IMR-90 (cell line): ENCODE results near the gene OGFOD1. TPM values are rescaled to one million over a fixed set of nuclear protein-coding genes. Genes with fewer than 3 reads are reported as not detected.

ENCODE experiments used
- ATAC-seq: fragments of 200-7000 bp; cut with Tn5 transposase; 2 replicates; pipeline ENCODE4 v1.9.1; 2020; ENCODE audit warnings: low read depth, mild to moderate bottlenecking, moderate library complexity
- BruUV-seq: library from RNA; stranded (reverse); fragments of 400-500 nt; replicated peaks from 2 replicates; lab custom pipeline; 2021; lab: Mats Ljungman, UMichigan
- CTCF ChIA-PET: fragments of 300-600 bp; formaldehyde crosslinking; extraction: SDS; loops from one replicate; lab custom pipeline; 2021; ENCODE audit warnings: antibody characterized with exemption; lab: Yijun Ruan, JAX
- POLR2A ChIA-PET: fragments of 300-600 bp; sonication (Branson Sonifier 250); formaldehyde crosslinking; loops from one replicate; lab custom pipeline; 2022; ENCODE audit warnings: antibody characterized with exemption; ENCODE audit not compliant: unreplicated experiment; lab: Charles Lee
- DNase-seq: peaks from one replicate; pipeline ENCODE4 v3.0.0; 2013
- H2AFZ ChIP-seq: replicated peaks from 2 replicates; pipeline ENCODE3; 2013; ENCODE audit warnings: low read length, mild to moderate bottlenecking; ENCODE audit not compliant: poor library complexity
- H2AK5ac ChIP-seq: 2 replicates; pipeline ENCODE4 v1.6.1; 2013; ENCODE audit warnings: low read depth, low read length, inconsistent platforms
- H2AK9ac ChIP-seq: replicated peaks from 2 replicates; pipeline ENCODE3; 2013; ENCODE audit warnings: mild to moderate bottlenecking, low read depth, low read length, moderate library complexity; ENCODE audit not compliant: poor library complexity
- H2BK120ac ChIP-seq: 2 replicates; pipeline ENCODE4 v1.6.1; 2013; ENCODE audit warnings: low read depth, low read length, inconsistent platforms
- H2BK15ac ChIP-seq: 3 replicates; pipeline ENCODE4 v1.6.1; 2013; ENCODE audit warnings: low read depth, low read length, inconsistent platforms
- H2BK20ac ChIP-seq: 2 replicates; pipeline ENCODE4 v1.6.1; 2013; ENCODE audit warnings: low read depth, mild to moderate bottlenecking, inconsistent platforms, low read length, moderate library complexity
- H2BK5ac ChIP-seq: 2 replicates; pipeline ENCODE4 v1.6.1; 2013; ENCODE audit warnings: mild to moderate bottlenecking, low read depth, low read length, inconsistent platforms; ENCODE audit not compliant: poor library complexity, severe bottlenecking
- H3K14ac ChIP-seq: replicated peaks from 2 replicates; pipeline ENCODE4 v1.6.1; 2013; ENCODE audit warnings: low read depth, low read length, inconsistent platforms
- H3K18ac ChIP-seq: 2 replicates; pipeline ENCODE4 v1.6.1; 2013; ENCODE audit warnings: low read depth, low read length, control low read depth
- H3K23ac ChIP-seq: 2 replicates; pipeline ENCODE4 v1.6.1; 2013; ENCODE audit warnings: low read depth, low read length, inconsistent platforms
- H3K27ac ChIP-seq: 2 replicates; pipeline ENCODE4 v1.5.1; 2013; ENCODE audit warnings: mild to moderate bottlenecking, control low read depth, low read length; ENCODE audit not compliant: insufficient read depth
- H3K27me3 ChIP-seq: 2 replicates; pipeline ENCODE4 v1.6.1; 2013; ENCODE audit warnings: low read length; ENCODE audit not compliant: control insufficient read depth, insufficient read depth
- H3K36me3 ChIP-seq: 2 replicates; pipeline ENCODE4 v1.6.1; 2013; ENCODE audit warnings: low read length, mixed read lengths; ENCODE audit not compliant: control insufficient read depth, insufficient read depth
- H3K4ac ChIP-seq: 2 replicates; pipeline ENCODE4 v1.6.1; 2013; ENCODE audit warnings: low read depth, low read length, inconsistent platforms
- H3K4me1 ChIP-seq: 2 replicates; pipeline ENCODE4 v1.6.1; 2013; ENCODE audit warnings: low read length, mixed read lengths; ENCODE audit not compliant: control insufficient read depth, insufficient read depth
- H3K4me2 ChIP-seq: 2 replicates; pipeline ENCODE4 v1.6.1; 2013; ENCODE audit warnings: low read depth, mild to moderate bottlenecking, control low read depth, low read length, moderate library complexity
- H3K4me3 ChIP-seq: 2 replicates; pipeline ENCODE4 v1.5.1; 2013; ENCODE audit warnings: low read depth, mild to moderate bottlenecking, control low read depth, low read length, moderate library complexity; ENCODE audit not compliant: insufficient read depth
- H3K56ac ChIP-seq: 2 replicates; pipeline ENCODE4 v1.6.1; 2013; ENCODE audit warnings: low read length, inconsistent platforms; ENCODE audit not compliant: insufficient read depth; ENCODE audit errors: extremely low read depth
- H3K79me1 ChIP-seq, 2 experiments: 2 replicates each; pipeline ENCODE4 v1.6.1; 2013; ENCODE audit warnings: low read length in 2 of 2, inconsistent platforms in 1 of 2, low read depth in 1 of 2
- H3K9ac ChIP-seq: 2 replicates; pipeline ENCODE4 v1.6.1; 2013; ENCODE audit warnings: low read depth, low read length, control low read depth
- H3K9me1 ChIP-seq: 2 replicates; pipeline ENCODE4 v1.6.1; 2013; ENCODE audit warnings: low read length, inconsistent platforms; ENCODE audit not compliant: insufficient read depth
- H3K9me3 ChIP-seq: 2 replicates; pipeline ENCODE4 v1.6.1; 2013; ENCODE audit warnings: low read length; ENCODE audit not compliant: control insufficient read depth, insufficient read depth
- H4K20me1 ChIP-seq: 2 replicates; pipeline ENCODE4 v1.6.1; 2013; ENCODE audit warnings: low read length, inconsistent platforms; ENCODE audit not compliant: insufficient read depth
- H4K5ac ChIP-seq: 2 replicates; pipeline ENCODE4 v1.6.1; 2013; ENCODE audit warnings: mild to moderate bottlenecking, low read depth, low read length, control low read depth
- H4K8ac ChIP-seq, 2 experiments: 2 replicates each; pipeline ENCODE4 v1.6.1; 2013; ENCODE audit warnings: low read depth in 2 of 2, low read length in 2 of 2, control low read depth in 1 of 2, inconsistent platforms in 1 of 2
- H4K91ac ChIP-seq: 2 replicates; pipeline ENCODE4 v1.6.1; 2013; ENCODE audit warnings: low read depth, low read length, inconsistent platforms; ENCODE audit not compliant: insufficient read depth
- CEBPB ChIP-seq: IDR thresholded peaks from 2 replicates; pipeline ENCODE4 v1.6.1; 2012; ENCODE audit warnings: low read depth, low read length, improper control_type of control experiment
- CHD1 ChIP-seq: IDR thresholded peaks from 2 replicates; pipeline ENCODE4 v1.6.1; 2012; ENCODE audit warnings: low read depth, low read length, improper control_type of control experiment
- FOS ChIP-seq: fragments of 150-350 bp; IDR thresholded peaks from 2 replicates; pipeline ENCODE4 v1.6.1; 2016; ENCODE audit warnings: low read depth, low read length
- MAZ ChIP-seq: IDR thresholded peaks from 2 replicates; pipeline ENCODE4 v1.6.1; 2012; ENCODE audit warnings: low read depth, mild to moderate bottlenecking, low read length, improper control_type of control experiment, moderate library complexity, borderline replicate concordance
- NFE2L2 ChIP-seq: fragments of 150-350 bp; IDR thresholded peaks from 2 replicates; pipeline ENCODE4 v1.6.1; 2016; ENCODE audit warnings: low read depth, mild to moderate bottlenecking, low read length
- POLR2A ChIP-seq: IDR thresholded peaks from 2 replicates; pipeline ENCODE4 v1.6.1; 2012; ENCODE audit warnings: mild to moderate bottlenecking, low read depth, low read length
- RCOR1 ChIP-seq: IDR thresholded peaks from 2 replicates; pipeline ENCODE4 v1.6.1; 2012; ENCODE audit warnings: mild to moderate bottlenecking, low read length, improper control_type of control experiment; ENCODE audit not compliant: insufficient replicate concordance
- WGBS, 2 experiments: methylation state at CpG; one replicate each; pipeline versions ENCODE4 v1.1.5 to v1.1.7; 2013; ENCODE audit warnings: missing lambda C conversion rate in 2 of 2; ENCODE audit not compliant: insufficient read length in 1 of 2; ENCODE audit errors: extremely low coverage in 2 of 2; 5-methylcytosine and 5-hydroxymethylcytosine counted together
- dilution Hi-C: fragments of 300-500 bp; cut with HindIII; formaldehyde crosslinking; loops from one replicate; pipeline ENCODE4 v1.14.3; 2018; ENCODE audit warnings: low sequenced_read_pairs; ENCODE audit not compliant: unreplicated experiment
- in situ Hi-C: fragments of 300-500 bp; cut with MboI; formaldehyde crosslinking; loops from 3 replicates; pipeline ENCODE4 v1.14.3; 2019; ENCODE audit warnings: low sequenced_read_pairs, inconsistent platforms, mixed read lengths
- intact Hi-C: fragments of 100-400 bp; cut with micrococcal nuclease; formaldehyde crosslinking; loops from 2 replicates; pipeline ENCODE4 v1.10.0; 2022
- polyA plus RNA-seq, 3 experiments: library from polyadenylated mRNA; depleted of rRNA; stranded (reverse); fragments of >200 nt; gene quantifications; 2 replicates each; pipeline ENCODE4 v1.2.3, GENCODE V29; 2012; ENCODE audit warnings: low replicate concordance in 1 of 3
- total RNA-seq: library from RNA; depleted of rRNA; stranded (reverse); fragments of >200 nt; gene quantifications from 2 replicates; pipeline ENCODE4 v1.2.3, GENCODE V29; 2012

Gene OGFOD1
- total and polyA plus RNA-seq, 2 of the 4 experiments (the other 2 are of a cell fraction) = 43.5 to 103 TPM

DNA sequence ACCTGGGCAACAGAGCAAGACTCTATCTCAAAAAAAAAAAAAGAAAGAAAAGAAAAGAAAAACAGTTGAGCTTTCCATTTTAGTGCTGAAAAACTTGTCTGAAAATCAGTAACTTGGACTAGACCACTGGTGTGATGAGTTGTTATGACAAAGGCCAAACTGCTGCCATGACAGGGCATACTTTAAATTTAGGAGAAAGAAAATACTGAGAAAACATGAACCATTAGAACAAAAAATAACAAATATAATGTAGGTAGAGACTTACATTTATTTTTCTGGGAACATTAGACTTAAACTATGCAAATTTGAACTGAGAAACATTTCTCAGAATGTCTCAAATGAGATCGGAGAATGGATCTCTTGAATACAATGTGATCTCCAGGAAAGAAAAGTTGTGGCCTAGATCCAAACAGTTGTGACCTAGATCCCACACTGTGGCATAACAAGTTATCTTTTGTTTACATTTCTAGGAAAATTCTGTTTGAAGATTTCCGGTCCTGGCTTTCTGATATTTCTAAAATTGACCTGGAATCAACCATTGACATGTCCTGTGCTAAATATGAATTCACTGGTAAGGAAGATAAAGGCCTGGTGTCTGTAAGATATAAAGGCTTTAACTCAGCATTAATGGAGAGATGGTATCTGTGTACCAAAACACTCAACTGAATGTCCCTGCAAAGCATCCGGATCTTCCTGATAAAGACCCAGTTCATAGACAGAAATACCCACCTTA lies 10.9 kb downstream of the OGFOD1 start:
- Histone ChIP-seq H2AFZ (no peak overlapping the region), H3K56ac (no peak overlapping the region), H3K9ac (no peak overlapping the region), H2AK9ac (no peak overlapping the region), H3K18ac (no peak overlapping the region), H2BK20ac (no peak overlapping the region), H3K4ac (no peak overlapping the region), H3K4me2 (no peak overlapping the region), H4K8ac (no peak overlapping the region), H3K14ac (no peak overlapping the region), H3K27ac (no peak overlapping the region), H3K9me1 (peaks cover 3% of the 10 kb centered on the region; the same call in 1 of the 2 replicates), H4K20me1 (no peaks in the 10 kb centered on the region), H4K5ac (no peak overlapping the region), H3K23ac (no peak overlapping the region), H3K9me3 (no peaks in the 10 kb centered on the region), H2BK15ac (no peak overlapping the region), H2AK5ac (no peak overlapping the region), H2BK120ac (no peak overlapping the region), H3K79me1 (peaks cover 5 to 13% of the 10 kb centered on the region in 2 experiments; a peak in 3 of 4 replicates), H3K36me3 (peaks cover 27% of the 10 kb centered on the region), H2BK5ac (no peak overlapping the region), H3K27me3 (no peaks in the 10 kb centered on the region), H3K4me3 (no peak overlapping the region), H4K91ac (no peak overlapping the region), H3K4me1 (no peaks in the 10 kb centered on the region)
- in situ Hi-C loops (no loop called here), intact Hi-C loops (no loop called here), dilution Hi-C loops (no loop called here)
- TF ChIP-seq FOS (no peak), POLR2A (no peak), CHD1 (no peak), MAZ (no peak), NFE2L2 (no peak), RCOR1 (no peak), CEBPB (no peak)
- no TSS peak for BruUV-seq
- ATAC-seq (no peak), DNase-seq (no peak)
- no CpG with 5 or more reads among the region's 3 CpGs for WGBS, 2 experiments
- ChIA-PET CTCF (no interaction called here), POLR2A (no interaction called here)
